ENCODE results near the gene SAP30BP. TPM values are rescaled to one million over a fixed set of nuclear protein-coding genes. Genes with fewer than 3 reads are reported as not detected.

Gene SAP30BP
- total and polyA plus RNA-seq, 2 donors (not counting 1 experiment from before 2014, with no cell fraction given) = 143 to 148 TPM

DNA sequence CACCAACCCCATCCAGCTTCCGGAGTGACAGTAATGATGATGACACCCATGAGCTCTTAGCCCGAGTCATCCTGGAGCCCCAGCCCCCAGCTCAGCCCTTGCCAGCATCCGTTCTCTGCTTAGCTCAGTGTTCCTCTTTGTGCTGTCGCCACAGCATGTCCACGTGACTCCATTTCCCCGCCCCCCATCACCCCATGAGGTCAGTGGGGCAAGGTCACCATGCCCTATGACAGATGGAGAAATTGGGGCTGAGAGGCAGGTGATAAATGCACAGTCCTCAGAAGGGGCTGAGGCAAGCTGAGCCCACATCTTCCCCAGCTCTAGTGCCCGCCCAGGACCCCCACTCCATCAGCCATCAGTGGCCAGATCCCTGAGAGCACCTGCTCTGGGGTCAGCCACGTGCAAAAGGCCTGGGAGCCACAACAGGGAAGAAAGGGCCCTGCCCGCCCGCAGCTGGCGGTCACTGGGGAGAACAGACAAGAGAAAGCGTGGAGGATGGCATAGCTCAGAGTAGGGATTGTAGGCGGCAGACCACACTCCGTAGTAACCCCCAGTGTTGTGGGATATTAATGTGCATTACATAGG, 71.2 kb downstream of the SAP30BP start:
- TF ChIP-seq, protein P1, sequence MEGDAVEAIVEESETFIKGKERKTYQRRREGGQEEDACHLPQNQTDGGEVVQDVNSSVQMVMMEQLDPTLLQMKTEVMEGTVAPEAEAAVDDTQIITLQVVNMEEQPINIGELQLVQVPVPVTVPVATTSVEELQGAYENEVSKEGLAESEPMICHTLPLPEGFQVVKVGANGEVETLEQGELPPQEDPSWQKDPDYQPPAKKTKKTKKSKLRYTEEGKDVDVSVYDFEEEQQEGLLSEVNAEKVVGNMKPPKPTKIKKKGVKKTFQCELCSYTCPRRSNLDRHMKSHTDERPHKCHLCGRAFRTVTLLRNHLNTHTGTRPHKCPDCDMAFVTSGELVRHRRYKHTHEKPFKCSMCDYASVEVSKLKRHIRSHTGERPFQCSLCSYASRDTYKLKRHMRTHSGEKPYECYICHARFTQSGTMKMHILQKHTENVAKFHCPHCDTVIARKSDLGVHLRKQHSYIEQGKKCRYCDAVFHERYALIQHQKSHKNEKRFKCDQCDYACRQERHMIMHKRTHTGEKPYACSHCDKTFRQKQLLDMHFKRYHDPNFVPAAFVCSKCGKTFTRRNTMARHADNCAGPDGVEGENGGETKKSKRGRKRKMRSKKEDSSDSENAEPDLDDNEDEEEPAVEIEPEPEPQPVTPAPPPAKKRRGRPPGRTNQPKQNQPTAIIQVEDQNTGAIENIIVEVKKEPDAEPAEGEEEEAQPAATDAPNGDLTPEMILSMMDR (IDR thresholded peaks at IDR 0.05) = no peak
- TF ChIP-seq EZH2 (IDR thresholded peaks at IDR 0.05; ENCODE audit: borderline replicate concordance, insufficient read depth, low read depth, low read length, poor library complexity, severe bottlenecking) = no peak
- intact Hi-C loops (cut with micrococcal nuclease) = no loop called here
- DNase-seq (no peak), ATAC-seq (ENCODE audit: low read depth) (peak; percentile 24)
- H3K9me3 ChIP-seq (ENCODE audit: control extremely low read depth in 1 of 3, control insufficient read depth in 2 of 3, insufficient read depth in 1 of 3, low read length in 2 of 3) = no peaks in the 10 kb centered on the region
- no peak overlapping the region for H2AFZ ChIP-seq (ENCODE audit: insufficient read depth, low read depth, low read length, poor library complexity, severe bottlenecking)
- H3K27me3 ChIP-seq (replicated peaks in 1 of 4; ENCODE audit: control extremely low read depth in 1 of 4, control insufficient read depth in 3 of 4, insufficient read depth in 4 of 4, low read length in 3 of 4) = peaks cover 0 to 4% (median 0%) of the 10 kb centered on the region in 4 experiments
- H3K36me3 ChIP-seq (replicated peaks in 1 of 2; ENCODE audit: control extremely low read depth in 1 of 2, control insufficient read depth in 1 of 2, extremely low read depth in 1 of 2, insufficient read depth in 2 of 2, low read length in 1 of 2) = no peaks in the 10 kb centered on the region
- H3K4me1 Mint-ChIP-seq = peaks cover 4% of the 10 kb centered on the region
- H3K27me3 Mint-ChIP-seq = no peaks in the 10 kb centered on the region
- H3K79me2 ChIP-seq (ENCODE audit: control insufficient read depth, insufficient read depth, low read length) = no peaks in the 10 kb centered on the region
- CTCF ChIA-PET = interaction anchor here (1.0 to 2.9 kb wide), 5 partner anchors 10 to 108 kb away, joined by 3 to 29 read pairs (median 4); partner anchors contain the start of gene SMIM5
- H3K9ac ChIP-seq (ENCODE audit: low read length) = no peak overlapping the region
- H4K20me1 ChIP-seq (ENCODE audit: control insufficient read depth, insufficient read depth, low read length, poor library complexity, severe bottlenecking) = no peaks in the 10 kb centered on the region
- POLR2A ChIA-PET = interaction anchor here (0.5 to 0.6 kb wide), 2 partner anchors 34 to 155 kb away, joined by 3 to 6 read pairs; no protein-coding TSS in a partner anchor
- H3K9me3 Mint-ChIP-seq (ENCODE audit: insufficient read depth) = no peaks in the 10 kb centered on the region
- no peak overlapping the region for H3K27ac Mint-ChIP-seq
- WGBS (ENCODE audit: insufficient coverage) = 78% methylated on average over 10 of the region's 14 CpGs
- H3K4me3 ChIP-seq (ENCODE audit: control extremely low read depth in 1 of 5, extremely low read depth in 1 of 5, insufficient read depth in 1 of 5, low read depth in 2 of 5, low read length in 4 of 5) = no peak overlapping the region
- no peak overlapping the region for H3K4me2 ChIP-seq (replicated peaks; ENCODE audit: low read depth, low read length, poor library complexity, severe bottlenecking)
- no peak overlapping the region for H3K4me3 Mint-ChIP-seq
- peaks cover 4 to 10% of the 10 kb centered on the region in 2 donors for H3K4me1 ChIP-seq (ENCODE audit: control insufficient read depth in 2 of 2, insufficient read depth in 2 of 2, low read length in 2 of 2)
- H3K27ac ChIP-seq (ENCODE audit: low read length in 2 of 2) = no peak overlapping the region

DNA sequence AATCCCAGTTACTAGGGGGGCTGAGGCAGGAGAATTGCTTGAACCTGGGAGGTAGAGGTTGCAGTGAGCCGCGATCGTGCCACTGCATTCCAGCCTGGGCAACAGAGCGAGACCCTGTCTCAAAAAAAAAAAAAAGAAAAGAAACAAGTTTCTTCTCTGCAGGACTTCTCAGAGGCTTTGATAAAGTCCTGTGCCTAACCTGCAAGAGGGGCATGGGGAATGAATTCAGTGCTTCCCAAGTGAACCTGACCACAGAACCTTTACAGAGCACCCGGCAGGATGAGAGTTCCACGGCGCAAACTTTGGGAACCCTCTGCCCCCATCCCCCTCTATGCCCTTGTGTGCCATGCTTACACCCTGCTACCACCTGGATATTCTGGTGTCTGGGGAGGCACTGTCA, 72.0 kb downstream of the SAP30BP start:
- Mint-ChIP-seq H3K9me3 (ENCODE audit: insufficient read depth) (no peaks in the 10 kb centered on the region), H3K27ac (no peak overlapping the region), H3K4me3 (no peak overlapping the region), H3K4me1 (peaks cover 4% of the 10 kb centered on the region), H3K27me3 (no peaks in the 10 kb centered on the region)
- H3K9ac ChIP-seq (ENCODE audit: low read length) = no peak overlapping the region
- no peak overlapping the region for H3K4me2 ChIP-seq (replicated peaks; ENCODE audit: low read depth, low read length, poor library complexity, severe bottlenecking)
- ATAC-seq (ENCODE audit: low read depth) (no peak), DNase-seq (no peak)
- H3K4me1 ChIP-seq (ENCODE audit: control insufficient read depth in 2 of 2, insufficient read depth in 2 of 2, low read length in 2 of 2) = peaks cover 4 to 10% of the 10 kb centered on the region in 2 donors
- CTCF ChIA-PET = interaction anchor here (1.0 to 2.9 kb wide), 4 partner anchors 9 to 109 kb away, joined by 3 to 29 read pairs (median 10); partner anchors contain the start of gene SMIM5
- POLR2A ChIA-PET = interaction anchor here (0.5 to 0.6 kb wide), 2 partner anchors 156 to 1521 kb away, joined by 6 read pairs; no protein-coding TSS in a partner anchor
- no peak overlapping the region for H3K4me3 ChIP-seq (ENCODE audit: control extremely low read depth in 1 of 5, extremely low read depth in 1 of 5, insufficient read depth in 1 of 5, low read depth in 2 of 5, low read length in 4 of 5)
- no peak overlapping the region for H2AFZ ChIP-seq (ENCODE audit: insufficient read depth, low read depth, low read length, poor library complexity, severe bottlenecking)
- H3K9me3 ChIP-seq (ENCODE audit: control extremely low read depth in 1 of 3, control insufficient read depth in 2 of 3, insufficient read depth in 1 of 3, low read length in 2 of 3) = no peaks in the 10 kb centered on the region
- H3K27ac ChIP-seq (ENCODE audit: low read length in 2 of 2) = no peak overlapping the region
- TF ChIP-seq, protein P1 (IDR thresholded peaks at IDR 0.05) = no peak
- TF ChIP-seq EZH2 (IDR thresholded peaks at IDR 0.05; ENCODE audit: borderline replicate concordance, insufficient read depth, low read depth, low read length, poor library complexity, severe bottlenecking) = no peak
- 96% methylated on average over 7 of the region's 7 CpGs for WGBS (ENCODE audit: insufficient coverage)
- intact Hi-C loops (cut with micrococcal nuclease) = no loop called here
- peaks cover 0 to 4% (median 0%) of the 10 kb centered on the region in 4 experiments for H3K27me3 ChIP-seq (replicated peaks in 1 of 4; ENCODE audit: control extremely low read depth in 1 of 4, control insufficient read depth in 3 of 4, insufficient read depth in 4 of 4, low read length in 3 of 4)
- no peaks in the 10 kb centered on the region for H3K36me3 ChIP-seq (replicated peaks in 1 of 2; ENCODE audit: control extremely low read depth in 1 of 2, control insufficient read depth in 1 of 2, extremely low read depth in 1 of 2, insufficient read depth in 2 of 2, low read length in 1 of 2)
- no peaks in the 10 kb centered on the region for H3K79me2 ChIP-seq (ENCODE audit: control insufficient read depth, insufficient read depth, low read length)
- no peaks in the 10 kb centered on the region for H4K20me1 ChIP-seq (ENCODE audit: control insufficient read depth, insufficient read depth, low read length, poor library complexity, severe bottlenecking)
